WTC11 (cell line): ENCODE results near the gene FAAH2. TPM values are rescaled to one million over a fixed set of nuclear protein-coding genes. Genes with fewer than 3 reads are reported as not detected.
A peak's percentile ranks its signal among the peaks of the same experiment; 100 is the strongest.

Source experiments
- ATAC-seq: fragments of 200-7000 bp; cut with Tn5 transposase; 2 replicates; pipeline ENCODE4 v1.10.0; 2021; ENCODE audit warnings: mild to moderate bottlenecking, moderate library complexity
- CTCF ChIA-PET: fragments of 300-600 bp; sonication (Branson Sonifier 250); formaldehyde crosslinking; loops from one replicate; lab custom pipeline; 2021; ENCODE audit warnings: antibody characterized with exemption; lab: Charles Lee
- POLR2A ChIA-PET: fragments of 350-600 bp; sonication (Branson Sonifier 250); formaldehyde crosslinking; loops from one replicate; lab custom pipeline; 2021; ENCODE audit warnings: antibody characterized with exemption; lab: Charles Lee
- DNase-seq: peaks from one replicate; pipeline ENCODE4 v3.0.0; 2021; ENCODE audit warnings: low spot score
- H3K27ac Mint-ChIP-seq: 2 replicates; pipeline ENCODE4 v1.8.0; 2021; ENCODE audit warnings: mixed read lengths
- H3K27me3 Mint-ChIP-seq: 2 replicates; pipeline ENCODE4 v1.8.0; 2021; ENCODE audit warnings: low read depth, mild to moderate bottlenecking, moderate library complexity, mixed read lengths
- H3K36me3 Mint-ChIP-seq: 2 replicates; pipeline ENCODE4 v1.8.0; 2021; ENCODE audit warnings: mixed read lengths
- H3K4me1 Mint-ChIP-seq: 2 replicates; pipeline ENCODE4 v1.8.0; 2022; ENCODE audit warnings: mixed read lengths
- H3K4me3 Mint-ChIP-seq: 2 replicates; pipeline ENCODE4 v1.8.0; 2021; ENCODE audit warnings: mild to moderate bottlenecking, moderate library complexity, mixed read lengths
- H3K9me3 Mint-ChIP-seq: 2 replicates; pipeline ENCODE4 v1.8.0; 2021; ENCODE audit warnings: mixed read lengths
- ATF3 ChIP-seq: sonication (generic); formaldehyde crosslinking; conservative IDR thresholded peaks from 2 replicates; pipeline ENCODE4 v1.8.1; 2022; ENCODE audit warnings: mild to moderate bottlenecking, missing genetic modification reagents
- CTCF ChIP-seq: fragments of 200-600 bp; IDR thresholded peaks from 2 replicates; pipeline ENCODE4 v1.8.0; 2022; ENCODE audit warnings: antibody characterized with exemption
- ERG ChIP-seq: fragments of 250-450 bp; sonication (Bioruptor Pico); IDR thresholded peaks from 2 replicates; pipeline ENCODE4 v1.8.0; 2021; ENCODE audit warnings: mild to moderate bottlenecking
- GRHL2 ChIP-seq: fragments of 250-450 bp; sonication (Bioruptor Pico); IDR thresholded peaks from 2 replicates; pipeline ENCODE4 v1.8.0; 2022; ENCODE audit warnings: mild to moderate bottlenecking, moderate library complexity; ENCODE audit not compliant: insufficient replicate concordance, severe bottlenecking
- IRF1 ChIP-seq: sonication (generic); formaldehyde crosslinking; IDR thresholded peaks from 2 replicates; pipeline ENCODE4 v1.8.0; 2023; ENCODE audit warnings: missing genetic modification reagents
- JUN ChIP-seq: sonication (generic); formaldehyde crosslinking; IDR thresholded peaks from 2 replicates; pipeline ENCODE4 v1.8.0; 2023; ENCODE audit warnings: mild to moderate bottlenecking, missing genetic modification reagents
- MLX ChIP-seq: sonication (generic); formaldehyde crosslinking; IDR thresholded peaks from 2 replicates; pipeline ENCODE4 v1.8.1; 2023; ENCODE audit warnings: mild to moderate bottlenecking, missing genetic modification reagents, moderate library complexity
- NFE2L1 ChIP-seq: sonication (generic); formaldehyde crosslinking; IDR thresholded peaks from 2 replicates; pipeline ENCODE4 v1.8.1; 2023; ENCODE audit warnings: missing genetic modification reagents
- TEAD1 ChIP-seq: sonication (generic); formaldehyde crosslinking; IDR thresholded peaks from 2 replicates; pipeline ENCODE4 v1.8.0; 2022; ENCODE audit warnings: mild to moderate bottlenecking, missing genetic modification reagents
- TP53 ChIP-seq: sonication (generic); formaldehyde crosslinking; IDR thresholded peaks from 2 replicates; pipeline ENCODE4 v1.8.1; 2023; ENCODE audit warnings: mild to moderate bottlenecking, missing genetic modification reagents
- ZNF121 ChIP-seq: sonication (generic); formaldehyde crosslinking; IDR thresholded peaks from 2 replicates; pipeline ENCODE4 v1.8.0; 2023; ENCODE audit warnings: missing genetic modification reagents
- ZNF263 ChIP-seq: sonication (generic); formaldehyde crosslinking; IDR thresholded peaks from 2 replicates; pipeline ENCODE4 v1.8.1; 2022; ENCODE audit warnings: low read depth, mild to moderate bottlenecking, moderate library complexity, missing genetic modification reagents
- ZNF512 ChIP-seq: sonication (generic); formaldehyde crosslinking; IDR thresholded peaks from 2 replicates; pipeline ENCODE4 v1.8.1; 2022; ENCODE audit warnings: missing genetic modification reagents, borderline replicate concordance
- ZNF532 ChIP-seq: fragments of 250-450 bp; sonication (Bioruptor Pico); IDR thresholded peaks from 2 replicates; pipeline ENCODE4 v1.9.0; 2021; ENCODE audit warnings: mild to moderate bottlenecking, borderline replicate concordance
- total RNA-seq: library from RNA; stranded (reverse); gene quantifications from 3 replicates; pipeline ENCODE4 v1.2.3, GENCODE V29; 2021

FAAH2 gene
- total RNA-seq, 1 experiment from 2014 or later = 5.0 TPM

GRCh38 chrX:57422790-57423189 lies 136.3 kb downstream of the FAAH2 start (continued):
- TF ChIP-seq ZNF532 (CRISPR knock-in tag) (no peak), ZNF512 (no peak), GRHL2 (CRISPR knock-in tag) (no peak), TEAD1 (no peak), NFE2L1 (CRISPR knock-in tag) (no peak), JUN (CRISPR knock-in tag) (no peak), ATF3 (no peak), ERG (CRISPR knock-in tag) (no peak), ZNF263 (CRISPR knock-in tag) (no peak)

- no peak for TF ChIP-seq ZNF121 (CRISPR knock-in tag)
- no peak for TF ChIP-seq TP53 (CRISPR knock-in tag)
- no peak for TF ChIP-seq ZNF532 (CRISPR knock-in tag)
- TF ChIP-seq ATF3 = no peak
- no peak for TF ChIP-seq ZNF512
- TF ChIP-seq MLX = no peak
- TF ChIP-seq IRF1 (CRISPR knock-in tag) = no peak
- no peak for TF ChIP-seq CTCF
- peaks cover 12% of the 10 kb centered on the region for H3K9me3 Mint-ChIP-seq
- POLR2A ChIA-PET = no interaction called here
Measured at GRCh38 chrX:57445076-57445475, 158.6 kb downstream of the FAAH2 start.

More at GRCh38 chrX:57445076-57445475, 158.6 kb downstream of the FAAH2 start:
- DNase-seq (no peak), ATAC-seq (0 out of 2 replicates have a peak, but pooled peaks have one; percentile 26)
- H3K4me1 Mint-ChIP-seq = peaks cover 3% of the 10 kb centered on the region
- H3K36me3 Mint-ChIP-seq = peaks cover 24% of the 10 kb centered on the region
- no peak overlapping the region for H3K27ac Mint-ChIP-seq
- H3K27me3 Mint-ChIP-seq = no peaks in the 10 kb centered on the region
- CTCF ChIA-PET = no interaction called here
- no peak overlapping the region for H3K4me3 Mint-ChIP-seq
